ENCODE measurements around the gene COX19.

Gene COX19

DNA sequence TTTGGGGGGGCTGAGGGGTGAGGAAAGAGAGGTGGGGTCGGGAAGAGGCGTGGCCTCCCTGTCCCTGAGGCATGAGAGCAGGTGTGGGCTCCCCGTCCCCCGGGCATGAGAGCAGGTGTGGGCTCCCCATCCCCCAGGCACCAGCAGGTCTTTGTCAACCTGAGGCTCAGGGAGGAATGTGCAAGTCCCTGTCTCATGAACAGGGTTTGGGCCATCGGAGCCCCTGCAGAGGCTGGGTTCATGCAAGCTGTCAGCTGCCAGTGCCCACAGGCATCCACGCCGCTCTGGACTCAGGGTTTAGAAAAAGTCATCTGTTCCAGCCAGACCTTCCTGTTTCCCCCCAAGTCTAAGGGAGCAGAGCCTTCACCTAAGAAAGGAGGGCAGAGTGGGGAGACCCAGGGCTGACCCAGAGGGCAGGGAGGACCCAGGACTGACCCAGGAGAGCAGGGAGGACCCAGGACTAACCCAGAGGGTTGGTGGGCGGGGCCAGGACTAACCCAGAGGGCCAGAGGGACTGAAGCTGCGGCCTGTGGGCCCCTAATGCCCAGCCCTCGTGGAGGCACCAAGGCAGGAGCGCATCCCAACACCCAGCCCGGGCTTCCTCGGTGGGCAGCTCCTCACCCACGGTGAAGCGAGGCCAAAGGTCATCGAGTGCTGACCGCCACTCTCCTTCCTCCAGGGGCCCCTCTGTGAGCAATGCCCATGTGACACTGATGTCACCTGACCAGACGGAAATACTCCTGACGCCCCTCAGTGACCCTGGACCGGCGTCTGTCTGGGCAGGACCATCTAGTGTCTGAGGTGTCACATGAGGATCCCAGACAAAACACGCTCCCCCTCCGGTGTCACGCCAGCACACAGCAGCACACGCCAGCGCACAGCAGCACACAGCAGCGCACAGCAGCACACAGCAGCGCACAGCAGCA, 40.1 kb upstream of the COX19 start:
- TF ChIP-seq CTCF (IDR thresholded peaks at IDR 0.05; ENCODE audit: low read depth, low read length, missing control alignments) = no peak
- H3K4me3 ChIP-seq (replicated peaks; ENCODE audit: low read depth, low read length) = no peak overlapping the region
- DNase-seq (ENCODE audit: extremely low read depth, low read depth) = no peak

DNA sequence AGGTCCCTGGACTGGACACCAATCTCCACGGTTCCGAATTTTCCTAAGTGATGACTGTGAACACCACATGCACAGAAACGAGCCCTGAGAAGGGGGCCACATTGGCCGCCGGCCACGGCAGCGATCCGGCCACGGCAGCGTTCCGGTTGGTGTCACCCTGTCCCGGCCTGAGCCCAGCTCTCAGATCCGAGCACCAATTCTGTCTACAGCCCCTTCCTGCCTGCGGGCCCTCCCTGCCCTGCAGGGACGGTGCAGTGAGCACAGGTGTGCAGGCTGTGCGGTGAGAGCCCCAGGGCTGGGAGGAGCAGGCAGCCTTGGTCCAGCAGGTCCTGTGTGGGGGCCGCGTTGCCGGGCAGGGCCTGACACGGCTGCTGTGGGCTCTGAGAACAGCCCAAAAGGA, 39.3 kb upstream of the COX19 start:
- DNase-seq (ENCODE audit: extremely low read depth, low read depth) = no peak
- TF ChIP-seq CTCF (IDR thresholded peaks at IDR 0.05; ENCODE audit: low read depth, low read length, missing control alignments) = no peak
- H3K4me3 ChIP-seq (replicated peaks; ENCODE audit: low read depth, low read length) = no peak overlapping the region

GRCh38 chr7:1013581-1013980, 38.2 kb upstream of the COX19 start:
- H3K4me3 ChIP-seq (replicated peaks; ENCODE audit: low read depth, low read length) = no peak overlapping the region
- no peak for TF ChIP-seq CTCF (IDR thresholded peaks at IDR 0.05; ENCODE audit: low read depth, low read length, missing control alignments)

GRCh38 chr7:1012716-1013095, 37.4 kb upstream of the COX19 start:
- no peak for TF ChIP-seq CTCF (IDR thresholded peaks at IDR 0.05; ENCODE audit: low read depth, low read length, missing control alignments)
- H3K4me3 ChIP-seq (replicated peaks; ENCODE audit: low read depth, low read length) = no peak overlapping the region
- DNase-seq (ENCODE audit: extremely low read depth, low read depth) = no peak

More at GRCh38 chr7:1013581-1013980, 38.2 kb upstream of the COX19 start:
- DNase-seq (ENCODE audit: extremely low read depth, low read depth) = no peak

DNA sequence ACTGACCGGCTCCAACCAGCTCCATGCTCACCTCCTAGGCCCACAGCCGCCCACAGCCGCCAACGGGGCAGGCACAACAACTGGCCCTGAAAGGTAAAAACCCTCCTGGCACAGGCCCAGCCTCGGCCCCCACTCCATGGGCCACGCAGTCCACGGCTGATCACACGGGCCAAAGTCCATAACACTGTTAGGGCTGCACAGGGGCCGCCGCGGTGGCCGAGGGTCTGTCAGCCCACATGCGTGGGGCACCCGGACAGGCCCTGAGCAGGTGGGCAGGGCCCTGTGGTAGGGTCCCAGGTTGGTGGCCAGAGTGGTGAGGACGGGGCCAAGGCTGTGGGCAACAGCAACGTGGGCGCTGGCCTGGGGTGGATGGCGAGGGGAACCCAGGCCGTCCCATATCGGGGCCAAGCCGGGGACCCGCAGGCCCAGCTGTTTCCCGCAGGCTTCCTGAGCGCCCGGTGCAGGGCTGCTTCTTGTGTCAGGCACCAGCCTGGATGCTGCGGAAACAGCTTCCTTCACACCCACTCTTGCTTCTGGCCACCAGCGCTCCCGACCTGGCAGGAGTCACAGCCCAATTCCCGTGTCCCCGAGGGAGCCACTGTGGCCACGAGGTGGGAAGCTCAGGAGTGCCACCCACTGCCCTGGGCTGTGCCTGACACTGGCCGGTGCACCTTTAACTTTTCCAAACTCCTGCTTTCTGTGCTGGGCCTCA, 36.8 kb upstream of the COX19 start:
- H3K4me3 ChIP-seq (replicated peaks; ENCODE audit: low read depth, low read length) = no peak overlapping the region
- DNase-seq (ENCODE audit: extremely low read depth, low read depth) = no peak
- no peak for TF ChIP-seq CTCF (IDR thresholded peaks at IDR 0.05; ENCODE audit: low read depth, low read length, missing control alignments)

GRCh38 chr7:1011297-1012003, 36.1 kb upstream of the COX19 start:
- TF ChIP-seq CTCF (IDR thresholded peaks at IDR 0.05; ENCODE audit: low read depth, low read length, missing control alignments) = no peak
- no peak for DNase-seq (ENCODE audit: extremely low read depth, low read depth)
- no peak overlapping the region for H3K4me3 ChIP-seq (replicated peaks; ENCODE audit: low read depth, low read length)

Measured in HFF-Myc (cell line).